NB4 (cell line): ENCODE data around the gene NOP9.

Experiments used
- DNase-seq: peaks from one replicate; pipeline ENCODE4 v3.0.0; 2010; ENCODE audit warnings: low read depth
- H3K4me3 ChIP-seq: one replicate; pipeline ENCODE4 v1.5.1; 2011; ENCODE audit warnings: mild to moderate bottlenecking, low read depth, low read length, moderate library complexity
- MYC ChIP-seq: IDR thresholded peaks from 2 replicates; pipeline ENCODE4 v1.6.1; 2011; ENCODE audit warnings: low read depth, low read length
- POLR2A ChIP-seq: IDR thresholded peaks from 2 replicates; pipeline ENCODE4 v1.6.1; 2011; ENCODE audit warnings: mild to moderate bottlenecking; ENCODE audit not compliant: insufficient read length; ENCODE audit errors: extremely low read depth
- TF ChIP-seq, protein P1 (sequence below): IDR thresholded peaks from one replicate; pipeline ENCODE4 v1.5.1; 2012; ENCODE audit warnings: low read depth, low read length
- TF ChIP-seq, protein P2 (sequence below): IDR thresholded peaks from 2 replicates; pipeline ENCODE4 v1.6.1; 2011; ENCODE audit warnings: low read depth, low read length

Gene NOP9

DNA sequence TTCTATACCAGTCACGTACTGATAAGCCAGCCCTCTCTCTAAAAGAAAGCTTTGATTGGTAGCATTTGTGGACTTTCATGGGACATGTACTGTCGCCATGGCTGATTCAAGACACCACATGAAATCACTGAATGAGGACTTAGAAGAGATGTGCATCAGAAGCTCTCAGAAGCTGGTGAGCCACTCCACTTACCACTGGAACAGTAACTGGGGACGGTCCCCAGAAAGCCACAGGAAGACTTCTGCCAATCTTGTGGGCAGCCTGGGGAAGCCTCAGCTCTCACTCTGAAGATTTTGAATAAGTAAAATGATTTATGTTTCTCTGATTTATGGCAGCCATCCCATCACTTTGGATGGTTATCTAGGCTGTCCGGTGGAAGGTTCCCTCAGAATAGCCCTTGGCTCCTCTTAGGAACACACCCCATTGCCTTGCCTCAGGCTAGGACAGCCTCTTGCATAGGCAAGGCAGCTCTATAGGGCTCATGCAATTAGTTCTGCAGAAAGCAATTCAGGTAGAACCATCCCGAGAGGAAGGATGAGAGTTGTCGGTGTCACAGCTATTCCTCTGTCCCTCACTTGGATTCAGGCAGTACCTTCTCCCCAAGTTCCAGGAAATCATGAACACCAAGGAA lies 9.9 kb upstream of the NOP9 start:
- TF ChIP-seq MYC (no peak), POLR2A (no peak)
- TF ChIP-seq, protein P1, sequence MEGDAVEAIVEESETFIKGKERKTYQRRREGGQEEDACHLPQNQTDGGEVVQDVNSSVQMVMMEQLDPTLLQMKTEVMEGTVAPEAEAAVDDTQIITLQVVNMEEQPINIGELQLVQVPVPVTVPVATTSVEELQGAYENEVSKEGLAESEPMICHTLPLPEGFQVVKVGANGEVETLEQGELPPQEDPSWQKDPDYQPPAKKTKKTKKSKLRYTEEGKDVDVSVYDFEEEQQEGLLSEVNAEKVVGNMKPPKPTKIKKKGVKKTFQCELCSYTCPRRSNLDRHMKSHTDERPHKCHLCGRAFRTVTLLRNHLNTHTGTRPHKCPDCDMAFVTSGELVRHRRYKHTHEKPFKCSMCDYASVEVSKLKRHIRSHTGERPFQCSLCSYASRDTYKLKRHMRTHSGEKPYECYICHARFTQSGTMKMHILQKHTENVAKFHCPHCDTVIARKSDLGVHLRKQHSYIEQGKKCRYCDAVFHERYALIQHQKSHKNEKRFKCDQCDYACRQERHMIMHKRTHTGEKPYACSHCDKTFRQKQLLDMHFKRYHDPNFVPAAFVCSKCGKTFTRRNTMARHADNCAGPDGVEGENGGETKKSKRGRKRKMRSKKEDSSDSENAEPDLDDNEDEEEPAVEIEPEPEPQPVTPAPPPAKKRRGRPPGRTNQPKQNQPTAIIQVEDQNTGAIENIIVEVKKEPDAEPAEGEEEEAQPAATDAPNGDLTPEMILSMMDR: no peak
- TF ChIP-seq, protein P2, sequence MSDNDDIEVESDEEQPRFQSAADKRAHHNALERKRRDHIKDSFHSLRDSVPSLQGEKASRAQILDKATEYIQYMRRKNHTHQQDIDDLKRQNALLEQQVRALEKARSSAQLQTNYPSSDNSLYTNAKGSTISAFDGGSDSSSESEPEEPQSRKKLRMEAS: no peak
- H3K4me3 ChIP-seq: no peak overlapping the region
- no peak for DNase-seq

DNA sequence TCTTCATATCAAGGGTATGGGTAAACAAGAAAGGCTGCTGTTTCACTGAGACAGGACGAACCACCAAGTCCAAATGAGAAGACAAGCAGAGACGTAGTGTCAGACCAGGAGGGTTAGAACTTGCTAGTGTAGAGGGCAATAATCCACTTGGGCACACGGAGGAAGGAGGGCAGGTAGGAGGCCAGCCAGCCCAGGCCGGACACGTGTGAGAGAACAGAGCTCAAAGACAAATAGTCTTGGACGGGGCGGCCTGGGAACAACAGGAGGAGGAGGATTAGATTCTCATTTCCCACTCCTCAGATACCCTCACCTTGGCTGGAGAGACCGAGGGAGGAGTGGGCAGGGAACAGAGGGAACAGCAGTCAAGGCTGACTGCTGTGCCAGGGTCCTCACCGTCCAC lies 8.9 kb upstream of the NOP9 start:
- no peak for TF ChIP-seq MYC
- no peak for TF ChIP-seq POLR2A
- TF ChIP-seq, protein P1: no peak
- TF ChIP-seq, protein P2: no peak
- no peak overlapping the region for H3K4me3 ChIP-seq
- DNase-seq: no peak

DNA sequence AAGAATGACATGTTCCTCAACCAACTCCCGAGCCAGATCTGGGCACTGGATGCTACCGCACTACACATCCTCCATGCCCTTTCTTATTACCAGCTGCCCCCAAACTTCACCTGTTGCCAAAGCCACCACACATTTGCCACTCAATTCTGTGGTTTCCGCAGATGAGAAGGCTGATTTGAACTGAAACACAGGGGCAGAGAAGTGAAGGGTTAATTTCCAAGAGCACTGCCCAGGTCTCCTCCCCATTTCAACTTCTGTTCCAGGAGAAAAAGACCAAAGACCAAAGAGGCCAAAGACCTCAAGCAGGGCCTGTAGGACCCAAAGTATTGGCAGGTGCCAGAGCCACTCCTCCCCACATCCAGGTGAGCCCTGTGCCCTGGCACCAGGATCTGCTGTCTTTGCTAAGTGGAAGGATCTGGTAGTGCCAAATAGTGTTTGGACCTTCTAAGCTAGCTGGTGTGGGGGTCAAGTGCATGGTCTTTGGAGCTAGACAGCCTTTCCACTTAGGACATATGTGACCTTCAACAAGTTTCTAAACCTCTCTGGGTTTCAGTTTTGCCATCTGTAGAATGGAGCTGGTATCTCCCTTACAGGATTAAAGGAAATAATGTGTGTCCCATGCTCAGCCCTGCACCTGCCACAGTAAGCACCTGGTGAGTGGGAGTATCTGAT lies 8.1 kb upstream of the NOP9 start:
- no peak overlapping the region for H3K4me3 ChIP-seq
- DNase-seq: no peak
- TF ChIP-seq, protein P1: no peak
- TF ChIP-seq POLR2A (no peak), MYC (no peak)
- TF ChIP-seq, protein P2: no peak

DNA sequence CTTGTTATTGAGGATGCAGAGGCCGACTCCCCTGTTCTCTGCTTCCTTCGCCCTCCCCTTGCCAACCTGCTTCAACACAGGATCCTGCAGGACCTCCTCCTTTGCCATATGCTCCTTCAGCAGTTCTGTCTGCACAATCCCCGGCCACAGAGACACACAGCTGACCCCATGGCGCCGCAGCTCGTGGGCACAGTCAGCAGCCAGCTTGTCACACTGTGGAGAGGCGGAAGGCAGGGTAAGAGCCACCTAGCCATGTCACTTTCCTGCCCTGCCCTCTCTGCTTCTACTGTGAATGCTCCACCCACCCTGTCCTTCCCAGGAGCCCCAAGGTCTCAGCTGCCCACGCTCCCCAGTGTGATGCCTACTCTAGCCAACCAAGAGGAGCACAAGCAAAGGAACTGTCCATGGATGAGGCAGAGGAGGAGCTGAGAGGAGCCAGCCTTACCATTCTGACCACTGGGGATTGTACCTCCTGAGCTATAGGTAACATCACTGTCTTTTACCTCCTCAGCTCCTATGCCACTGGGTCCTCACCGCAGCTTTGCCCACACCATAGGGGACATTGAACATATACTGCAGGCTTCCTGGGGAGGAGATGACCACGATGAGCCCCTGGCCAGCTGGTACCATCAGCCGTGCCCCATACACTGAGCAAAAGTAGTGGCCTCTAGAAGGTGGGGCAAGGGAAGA lies 7.4 kb upstream of the NOP9 start:
- no peak for DNase-seq
- no peak overlapping the region for H3K4me3 ChIP-seq
- TF ChIP-seq, protein P1: no peak
- no peak for TF ChIP-seq MYC

DNA sequence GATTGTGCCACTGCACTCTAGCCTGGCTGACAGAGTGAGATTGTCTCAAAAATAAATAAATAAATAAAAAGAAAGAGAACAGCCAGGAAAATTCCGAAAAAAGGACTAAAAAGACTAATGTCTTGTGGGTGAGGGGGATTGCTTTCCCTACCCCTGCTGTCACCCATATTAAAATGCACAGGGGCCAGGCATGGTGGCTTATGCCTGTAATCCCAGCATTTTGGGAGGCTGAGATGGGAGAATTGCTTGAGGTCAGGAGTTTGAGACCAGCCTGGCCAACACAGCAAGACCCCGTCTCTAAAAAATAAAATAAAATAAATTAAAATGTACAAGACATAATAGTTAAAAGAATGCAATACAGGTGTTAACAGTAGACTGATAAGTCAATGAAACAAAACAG lies 6.1 kb upstream of the NOP9 start:
- TF ChIP-seq, protein P1: no peak
- TF ChIP-seq POLR2A (no peak), MYC (no peak)
- TF ChIP-seq, protein P2: no peak
- H3K4me3 ChIP-seq: no peak overlapping the region
- no peak for DNase-seq
